SK-N-MC (cell line): ENCODE measurements around the gene CARM1.

Source experiments
- DNase-seq: peaks from one replicate; pipeline ENCODE4 v3.0.0-alpha.2; 2011; ENCODE audit warnings: low read depth, low spot score
- H3K27ac ChIP-seq: fragments of 200-600 bp; sonication (generic); 2 replicates; pipeline ENCODE4 v1.5.1; 2016; ENCODE audit warnings: mixed run types
- H3K36me3 ChIP-seq: fragments of 200-600 bp; sonication (generic); 2 replicates; pipeline ENCODE4 v1.6.1; 2017; ENCODE audit warnings: antibody characterized with exemption, low read length, mixed read lengths; ENCODE audit not compliant: insufficient read depth
- H3K4me3 ChIP-seq: fragments of 200-600 bp; sonication (generic); 2 replicates; pipeline ENCODE4 v1.5.1; 2016
- H3K9ac ChIP-seq: fragments of 200-600 bp; sonication (generic); 2 replicates; pipeline ENCODE4 v1.8.0; 2017; ENCODE audit warnings: mixed run types, mixed read lengths; ENCODE audit not compliant: insufficient read length
- H3K9me3 ChIP-seq: fragments of 200-600 bp; sonication (generic); 2 replicates; pipeline ENCODE4 v1.6.1; 2017; ENCODE audit warnings: low read depth, mild to moderate bottlenecking, antibody characterized with exemption, low read length, moderate library complexity, mixed read lengths
- EZH2 ChIP-seq: fragments of 200-600 bp; sonication (generic); IDR thresholded peaks from one replicate; pipeline ENCODE4 v1.6.1; 2017; ENCODE audit warnings: antibody characterized with exemption
- FOXP2 ChIP-seq: optimal IDR thresholded peaks from 2 replicates; pipeline ENCODE3; 2011; ENCODE audit warnings: mild to moderate bottlenecking, moderate library complexity; ENCODE audit not compliant: insufficient read depth; ENCODE audit errors: extremely low read length, control extremely low read depth
- POLR2AphosphoS5 ChIP-seq: IDR thresholded peaks from 2 replicates; pipeline ENCODE4 v1.6.1; 2012; ENCODE audit warnings: mild to moderate bottlenecking, low read depth, low read length, borderline replicate concordance

The CARM1 gene

GRCh38 chr19:10889880-10890279 lies 18.5 kb downstream of the CARM1 start:
- no peak overlapping the region for H3K4me3 ChIP-seq
- H3K9me3 ChIP-seq: no peaks in the 10 kb centered on the region
- no peak for TF ChIP-seq FOXP2
- 0 out of 2 replicates have a peak overlapping the region, but pooled peaks have one; percentile 86 for H3K27ac ChIP-seq
- no peak for DNase-seq
- H3K36me3 ChIP-seq: no peaks in the 10 kb centered on the region
- no peak overlapping the region for H3K9ac ChIP-seq

- DNase-seq: no peak
- Histone ChIP-seq H3K9me3 (no peaks in the 10 kb centered on the region), H3K27ac (0 out of 2 replicates have a peak overlapping the region, but pooled peaks have one; percentile 38), H3K4me3 (no peak overlapping the region), H3K9ac (no peak overlapping the region), H3K36me3 (no peaks in the 10 kb centered on the region)
- TF ChIP-seq POLR2AphosphoS5: no peak
- no peak for TF ChIP-seq FOXP2
- no peak for TF ChIP-seq EZH2
These were observed 20.2 kb downstream of the CARM1 start for GRCh38 chr19:10891405-10892086.

GRCh38 chr19:10892256-10892655 lies 20.9 kb downstream of the CARM1 start:
- no peaks in the 10 kb centered on the region for H3K36me3 ChIP-seq
- H3K27ac ChIP-seq: no peak overlapping the region
- no peak overlapping the region for H3K9ac ChIP-seq
- H3K4me3 ChIP-seq: no peak overlapping the region
- H3K9me3 ChIP-seq: no peaks in the 10 kb centered on the region
- no peak for TF ChIP-seq EZH2
- no peak for TF ChIP-seq POLR2AphosphoS5
- TF ChIP-seq FOXP2: no peak
- no peak for DNase-seq

- no peak overlapping the region for H3K4me3 ChIP-seq
- H3K9ac ChIP-seq: no peak overlapping the region
- H3K36me3 ChIP-seq: no peaks in the 10 kb centered on the region
- TF ChIP-seq POLR2AphosphoS5 (no peak), EZH2 (no peak), FOXP2 (no peak)
- no peak overlapping the region; the same call in 1 of the 2 replicates for H3K27ac ChIP-seq
- no peak for DNase-seq
- no peaks in the 10 kb centered on the region for H3K9me3 ChIP-seq
These were observed 23.5 kb downstream of the CARM1 start for GRCh38 chr19:10894911-10895213.

GRCh38 chr19:10895363-10895762 lies 24.0 kb downstream of the CARM1 start:
- H3K9me3 ChIP-seq: no peaks in the 10 kb centered on the region
- no peak overlapping the region for H3K9ac ChIP-seq

GRCh38 chr19:10895920-10896319 lies 24.6 kb downstream of the CARM1 start:
- Histone ChIP-seq H3K27ac (no peak overlapping the region), H3K9ac (no peak overlapping the region), H3K36me3 (no peaks in the 10 kb centered on the region), H3K4me3 (no peak overlapping the region), H3K9me3 (no peaks in the 10 kb centered on the region)
- no peak for DNase-seq
- no peak for TF ChIP-seq POLR2AphosphoS5

More at GRCh38 chr19:10895363-10895762, 24.0 kb downstream of the CARM1 start:
- TF ChIP-seq FOXP2: no peak
- no peak for TF ChIP-seq EZH2
- no peak for TF ChIP-seq POLR2AphosphoS5
- H3K27ac ChIP-seq: no peak overlapping the region
- H3K4me3 ChIP-seq: no peak overlapping the region
- DNase-seq: no peak
- no peaks in the 10 kb centered on the region for H3K36me3 ChIP-seq

GRCh38 chr19:10896851-10897526 lies 25.6 kb downstream of the CARM1 start:
- no peak overlapping the region for H3K9ac ChIP-seq
- H3K9me3 ChIP-seq: no peaks in the 10 kb centered on the region
- no peak overlapping the region for H3K27ac ChIP-seq
- TF ChIP-seq FOXP2 (no peak), POLR2AphosphoS5 (no peak)
- H3K4me3 ChIP-seq: no peak overlapping the region
- H3K36me3 ChIP-seq: no peaks in the 10 kb centered on the region
- no peak for DNase-seq

GRCh38 chr19:10898633-10899032 lies 27.3 kb downstream of the CARM1 start:
- Histone ChIP-seq H3K4me3 (no peak overlapping the region), H3K36me3 (no peaks in the 10 kb centered on the region), H3K9ac (no peak overlapping the region), H3K9me3 (no peaks in the 10 kb centered on the region), H3K27ac (no peak overlapping the region)
- TF ChIP-seq POLR2AphosphoS5 (no peak), EZH2 (no peak), FOXP2 (no peak)
- no peak for DNase-seq
